Suppressor macrophage treated with lipopolysaccharide for 1 hour (primary cell): ENCODE results near the gene CES1.
"Not testable (repeated sequence)": the region's sequence is repeated elsewhere in the genome, so short reads cannot be mapped to it uniquely, and the experiment has no call there.

Experiments
- DNase-seq, 3 donors: peaks; one replicate each; pipeline ENCODE4 v3.0.0-alpha.2; 2020 to 2022

Gene CES1

GRCh38 chr16:55790240-55790639 lies 42.7 kb downstream of the CES1 start:
- DNase-seq: not testable (repeated sequence)

- not testable (repeated sequence) for DNase-seq
Measured at GRCh38 chr16:55782793-55783091, 50.2 kb downstream of the CES1 start.

- DNase-seq: peak in 1 of 3 donors; percentile 30
Measured at GRCh38 chr16:55782091-55782792, 50.7 kb downstream of the CES1 start.

- not testable (repeated sequence) for DNase-seq
Measured at GRCh38 chr16:55781456-55781855, 51.4 kb downstream of the CES1 start.

- not testable (repeated sequence) for DNase-seq
Measured at GRCh38 chr16:55780095-55780407, 52.8 kb downstream of the CES1 start.

GRCh38 chr16:55779402-55780094 lies 53.3 kb downstream of the CES1 start:
- DNase-seq: no peak

GRCh38 chr16:55778757-55779156 lies 54.1 kb downstream of the CES1 start:
- peak in 1 of 3 donors; percentile 7 for DNase-seq

GRCh38 chr16:55775857-55776256 lies 57.0 kb downstream of the CES1 start:
- DNase-seq: no peak

- no peak for DNase-seq
Measured at GRCh38 chr16:55773859-55774549, 58.9 kb downstream of the CES1 start.

- DNase-seq: no peak
Measured at GRCh38 chr16:55765161-55765560, 67.7 kb downstream of the CES1 start.

GRCh38 chr16:55760310-55761001 lies 72.4 kb downstream of the CES1 start:
- no peak for DNase-seq

GRCh38 chr16:55759965-55760309 lies 73.0 kb downstream of the CES1 start:
- DNase-seq: not testable (repeated sequence)

- DNase-seq: peak in 1 of 3 donors; percentile 18
Measured at GRCh38 chr16:55757595-55758527, 75.0 kb downstream of the CES1 start.

GRCh38 chr16:55756963-55757362 lies 75.9 kb downstream of the CES1 start:
- peak; percentile 34 to 71 (median 60) for DNase-seq

GRCh38 chr16:55754056-55754455 lies 78.8 kb downstream of the CES1 start:
- DNase-seq: peak; percentile 38 to 75 (median 72)

GRCh38 chr16:55753145-55753631 lies 79.7 kb downstream of the CES1 start:
- peak; percentile 42 to 75 (median 70) for DNase-seq
